ENCODE data around the gene ARHGAP11B.
A peak's percentile ranks its signal among the peaks of the same experiment; 100 is the strongest.
"Not testable (repeated sequence)": the region's sequence is repeated elsewhere in the genome, so short reads cannot be mapped to it uniquely, and the experiment has no call there.

ARHGAP11B gene

DNA sequence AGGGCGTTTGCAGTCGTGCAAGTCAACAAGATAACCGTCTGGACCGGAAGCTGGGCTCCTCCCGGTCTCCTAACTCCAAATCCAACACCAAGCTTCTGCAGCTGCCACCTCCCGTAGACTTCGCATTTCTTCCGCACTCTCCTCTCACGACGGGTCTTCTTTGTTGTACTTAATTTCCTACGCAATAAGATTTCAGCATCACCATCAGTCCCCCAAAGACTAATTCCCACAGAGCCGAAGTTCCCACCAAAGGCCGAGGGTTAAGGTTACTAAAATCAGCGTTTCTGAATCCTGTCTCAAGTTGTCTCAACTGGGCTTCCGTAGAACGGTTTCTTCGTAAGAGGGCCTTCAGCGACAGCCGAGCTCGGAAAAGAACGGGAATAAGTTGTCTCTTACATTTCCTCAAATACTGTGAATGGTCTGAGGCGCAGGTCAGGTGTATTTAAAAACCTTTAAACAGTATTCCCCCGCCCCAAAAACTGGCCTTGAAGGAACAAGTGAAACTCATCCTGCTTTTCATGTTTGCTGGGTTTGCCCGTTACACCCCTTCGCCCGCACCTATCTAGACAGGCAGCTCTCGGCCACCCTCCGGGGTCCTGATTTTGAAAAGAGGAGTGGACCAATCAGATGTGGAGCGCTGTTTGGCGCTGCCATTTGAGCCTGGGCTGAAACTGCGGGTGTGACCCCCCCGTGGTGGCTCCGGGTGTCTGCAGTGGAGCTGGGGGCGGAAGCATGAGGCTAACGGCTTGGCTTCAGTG is at the start of gene ARHGAP11B:
Gene ARHGAP11B, plus strand, starts transcription at position 693 of the 758 bp plus-strand sequence.
- peak within 1 kb of the TSS; percentile 58 for H3K4me3 ChIP-seq (ENCODE audit: low read length)

DNA sequence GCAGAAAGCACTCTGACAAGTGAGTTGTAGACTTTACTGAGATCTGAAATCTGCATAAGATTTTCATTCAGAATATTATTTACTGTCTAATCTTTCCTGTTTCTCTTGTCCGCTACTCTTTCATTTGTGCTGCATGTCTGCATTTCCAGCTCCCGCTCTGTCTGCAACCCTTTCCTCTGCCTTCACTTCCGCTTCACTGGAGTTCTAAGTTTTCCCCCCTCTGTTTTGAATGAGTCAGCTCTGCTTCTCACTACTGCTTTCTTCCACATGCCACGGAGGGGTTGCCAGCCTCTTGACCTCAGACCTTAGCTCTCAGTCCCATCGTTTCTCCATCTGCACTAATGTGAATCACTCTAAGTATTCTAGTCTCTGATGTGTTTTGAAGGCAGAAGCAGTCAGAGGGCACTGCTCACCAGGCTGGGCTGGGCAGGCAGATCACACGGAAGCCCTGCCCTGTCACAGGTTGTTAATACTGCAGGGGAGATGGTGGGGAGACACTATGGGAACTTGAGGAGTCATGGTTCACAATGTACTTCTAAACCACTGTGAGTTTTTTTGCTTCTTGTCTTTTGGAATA is 46.4 kb upstream of the ARHGAP11B start:
- H3K4me3 ChIP-seq (ENCODE audit: low read length) = not testable (repeated sequence)

DNA sequence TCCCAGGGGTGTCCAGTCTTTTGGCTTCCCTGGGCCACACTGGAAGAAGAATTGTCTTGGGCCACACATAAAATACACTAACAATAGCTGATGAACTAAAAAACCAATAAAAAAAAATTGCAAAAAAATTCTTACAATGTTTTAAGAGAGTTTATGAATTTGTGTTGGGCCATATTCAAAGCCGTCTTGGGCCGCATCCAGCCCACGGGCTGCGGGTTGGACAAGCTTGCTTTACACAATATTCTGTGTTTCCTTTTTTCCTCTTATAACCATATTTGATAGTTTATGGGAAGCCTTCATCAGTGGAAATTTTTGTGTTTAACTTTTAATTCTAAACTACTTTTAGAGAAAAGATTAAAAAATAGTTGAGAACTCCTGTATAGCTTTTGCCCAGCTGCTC is 45.2 kb upstream of the ARHGAP11B start:
- H3K4me3 ChIP-seq (ENCODE audit: low read length) = not testable (repeated sequence)

DNA sequence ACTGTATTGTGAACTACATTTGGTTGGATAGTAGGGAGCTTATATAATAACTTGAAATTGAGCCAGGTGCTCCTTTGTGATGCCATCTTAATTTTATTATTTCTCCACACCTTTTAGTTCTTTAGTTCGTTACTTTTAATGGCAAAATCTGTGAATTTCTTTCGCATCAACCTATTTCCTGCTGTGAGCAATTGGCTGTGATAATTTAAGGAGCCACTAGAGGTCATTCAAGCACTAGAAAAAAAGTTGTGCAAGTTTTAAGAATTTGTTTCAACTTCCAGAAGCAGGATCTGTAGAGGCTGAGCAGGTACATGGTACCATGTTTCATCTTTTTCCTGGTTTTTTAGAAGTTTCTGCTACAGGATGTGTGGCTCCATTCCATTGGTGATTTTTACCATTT is 27.0 kb upstream of the ARHGAP11B start:
- H3K4me3 ChIP-seq (ENCODE audit: low read length) = not testable (repeated sequence)

DNA sequence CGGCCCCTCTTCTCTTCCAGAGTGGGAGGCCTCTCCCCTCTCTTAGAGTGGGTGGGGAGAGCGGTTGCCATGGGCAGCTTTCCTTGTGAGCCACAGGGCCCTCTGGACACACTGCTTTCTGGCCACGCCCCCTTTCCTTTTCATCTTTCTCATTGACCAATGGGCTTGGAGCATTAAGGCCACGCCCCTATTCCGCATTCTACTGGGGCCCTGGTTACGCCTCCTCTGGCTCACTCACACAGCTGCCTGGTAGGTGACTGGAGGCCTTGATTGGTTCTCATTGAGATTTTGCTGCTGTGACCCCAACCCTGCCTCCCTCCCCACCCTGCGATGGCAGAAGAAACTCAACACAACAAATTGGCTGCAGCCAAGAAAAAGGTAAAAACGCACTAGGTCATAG is 22.1 kb upstream of the ARHGAP11B start, which contains the start of gene GOLGA8H:
Gene GOLGA8H, plus strand, starts transcription at position 233 of the 400 bp plus-strand sequence. Its CDS starts 98 bp downstream, at position 331.
- not testable (repeated sequence) for H3K4me3 ChIP-seq (ENCODE audit: low read length)

DNA sequence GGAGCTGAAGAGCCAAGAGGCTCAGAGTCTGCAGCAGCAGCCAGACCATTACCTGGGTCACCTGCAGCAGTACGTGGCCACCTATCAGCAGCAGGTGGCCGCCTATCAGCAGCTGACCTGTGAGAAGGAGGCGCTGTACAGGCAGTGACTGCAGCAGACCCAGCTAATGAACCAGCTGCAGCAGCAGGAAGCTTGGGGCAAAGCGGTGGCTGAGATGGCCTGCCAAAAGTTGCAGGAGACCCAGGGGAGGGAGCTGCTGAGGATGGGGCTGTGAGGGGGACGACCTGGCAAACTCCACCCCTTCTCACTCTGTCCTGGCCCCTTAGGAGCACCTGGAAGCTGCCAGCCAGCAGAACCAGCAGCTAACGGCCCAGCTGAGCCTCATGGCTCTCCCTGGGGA is 13.7 kb upstream of the ARHGAP11B start:
- H3K4me3 ChIP-seq (ENCODE audit: low read length) = not testable (repeated sequence)

DNA sequence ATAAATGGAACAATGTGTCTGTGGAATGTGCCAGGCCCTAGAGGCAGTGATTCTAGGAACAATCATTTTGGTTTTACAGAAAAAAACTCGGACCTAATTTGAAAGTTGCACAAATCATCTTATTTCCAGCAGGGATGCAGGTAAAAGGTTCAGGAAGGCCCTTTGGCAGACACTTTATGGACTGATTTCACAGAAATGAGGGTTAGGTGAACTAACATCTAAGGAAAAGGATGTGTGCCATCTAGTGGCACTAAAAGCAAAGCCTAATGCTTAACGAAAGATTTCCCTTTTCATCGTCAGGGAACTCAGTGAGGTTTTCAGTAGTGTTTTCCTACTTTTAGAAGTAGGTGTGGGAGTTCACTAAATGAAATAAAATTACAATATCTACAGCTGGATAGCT is 4.6 kb upstream of the ARHGAP11B start:
- not testable (repeated sequence) for H3K4me3 ChIP-seq (ENCODE audit: low read length)

DNA sequence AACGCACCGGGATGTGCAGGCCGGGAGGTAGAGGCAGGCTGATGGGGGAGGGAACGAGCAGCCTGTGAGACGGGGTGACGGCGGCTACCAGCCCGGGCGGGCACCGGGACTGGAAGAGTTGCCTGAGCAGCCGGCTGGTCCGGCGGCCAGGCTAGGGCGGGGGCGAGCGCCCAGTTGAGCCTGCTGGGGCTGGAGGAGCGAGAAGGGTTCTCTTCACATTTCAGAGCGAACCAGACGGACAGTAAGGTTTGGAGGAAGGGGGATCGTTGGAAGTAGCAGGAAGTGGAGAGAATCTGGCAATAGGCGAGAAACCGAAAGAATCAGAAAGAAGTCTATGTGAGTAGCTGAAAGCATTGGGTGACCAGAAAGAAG is 252 bp downstream of the ARHGAP11B start:
- H3K4me3 ChIP-seq (ENCODE audit: low read length) = peak overlapping the region; percentile 58

DNA sequence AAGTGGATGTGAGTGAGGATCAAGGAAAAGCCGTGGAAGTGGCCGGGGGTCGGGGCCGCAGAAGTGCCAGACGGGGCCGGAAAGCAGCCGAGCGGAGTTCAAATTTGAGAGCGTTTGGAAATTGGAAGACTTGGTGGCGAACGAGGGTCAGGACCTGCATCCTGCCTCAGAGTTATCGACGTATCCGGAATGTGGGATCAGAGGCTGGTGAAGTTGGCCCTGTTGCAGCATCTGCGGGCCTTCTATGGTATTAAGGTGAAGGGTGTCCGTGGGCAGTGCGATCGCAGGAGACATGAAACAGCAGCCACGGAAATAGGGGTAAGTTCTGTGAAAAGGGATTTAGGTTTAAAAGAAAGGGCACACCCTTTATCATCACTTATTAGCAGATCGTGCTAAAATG is 704 bp downstream of the ARHGAP11B start:
- peak overlapping the region; percentile 58 for H3K4me3 ChIP-seq (ENCODE audit: low read length)

DNA sequence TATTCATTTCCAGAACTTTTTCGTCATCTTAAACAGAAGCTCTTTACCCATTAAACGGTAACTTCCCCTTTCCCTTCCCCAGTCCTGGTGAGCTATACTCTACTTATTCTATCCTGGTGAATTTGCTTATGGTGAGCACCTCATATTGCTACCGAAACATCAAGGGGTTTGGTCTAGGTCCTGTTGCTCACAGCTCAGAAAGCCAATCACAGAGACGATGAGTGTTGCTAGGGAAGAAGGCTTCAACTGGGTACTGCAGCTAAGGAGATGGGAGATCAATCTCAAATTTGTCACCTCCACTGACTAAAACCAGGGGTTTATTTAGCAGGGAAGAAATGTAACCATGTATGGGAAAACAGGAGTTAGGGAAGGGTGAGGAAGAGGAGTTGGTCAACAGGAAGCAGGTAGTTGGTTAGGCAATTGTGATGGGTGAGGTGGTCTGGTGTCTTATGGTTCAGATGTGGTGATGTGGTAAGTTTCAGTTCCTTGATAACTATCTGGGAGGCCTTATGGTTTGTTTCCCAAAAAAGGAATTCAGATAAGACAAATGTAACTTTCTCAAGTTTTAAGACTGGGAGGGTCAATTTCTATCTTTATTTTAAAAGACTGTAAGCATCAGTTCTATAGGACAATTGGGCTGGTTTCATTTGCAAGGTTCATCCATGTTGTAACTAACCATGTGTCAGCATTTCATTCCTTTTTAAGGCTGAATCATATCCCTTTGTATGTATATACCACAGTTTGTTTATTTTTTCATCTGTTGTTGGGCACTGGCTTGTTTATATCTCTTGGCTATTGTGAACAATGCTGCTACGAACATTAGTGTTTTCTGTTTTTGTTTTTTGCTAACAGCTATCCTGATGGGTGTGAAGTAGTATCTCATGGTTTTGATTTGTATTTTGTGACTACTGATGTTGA is 24.3 kb downstream of the ARHGAP11B start:
- no peak overlapping the region for H3K4me3 ChIP-seq (ENCODE audit: low read length)
- TF ChIP-seq ZNF274 (IDR thresholded peaks at IDR 0.05; ENCODE audit: low read depth, low read length) = no peak

DNA sequence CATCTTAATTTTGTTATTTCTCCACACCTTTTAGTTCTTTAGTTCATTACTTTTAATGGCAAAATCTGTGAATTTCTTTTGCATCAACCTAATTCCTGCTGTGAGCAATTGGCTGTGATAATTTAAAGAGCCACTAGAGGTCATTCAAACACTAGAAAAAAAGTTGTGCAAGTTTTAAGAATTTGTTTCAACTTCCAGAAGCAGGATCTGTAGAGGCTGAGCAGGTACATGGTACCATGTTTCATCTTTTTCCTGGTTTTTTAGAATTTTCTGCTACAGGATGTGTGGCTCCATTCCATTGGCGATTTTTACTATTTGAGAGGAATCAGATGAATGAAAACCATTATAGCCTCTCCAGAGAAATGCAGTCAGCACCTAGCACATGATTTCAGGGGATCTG is 35.2 kb downstream of the ARHGAP11B start:
- H3K4me3 ChIP-seq (ENCODE audit: low read length) = not testable (repeated sequence)

DNA sequence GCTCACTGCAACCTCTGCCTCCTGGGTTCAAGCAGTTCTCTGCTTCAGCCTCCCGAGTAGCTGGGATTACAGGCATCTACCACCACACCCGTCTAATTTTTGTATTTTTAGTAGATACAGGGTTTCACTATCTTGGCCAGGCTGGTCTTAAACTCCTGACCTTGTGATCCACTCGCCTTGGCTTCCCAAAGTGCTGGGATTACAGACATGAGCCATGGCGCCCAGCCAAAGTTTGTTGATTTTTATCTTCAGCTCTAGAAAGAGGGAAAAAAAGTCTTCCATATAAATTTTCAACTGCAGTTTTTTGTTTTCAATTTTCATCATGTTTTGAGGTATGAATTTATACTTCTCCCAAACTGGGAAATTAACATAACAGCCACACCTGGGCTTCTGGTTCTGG is 43.7 kb downstream of the ARHGAP11B start:
- H3K4me3 ChIP-seq (ENCODE audit: low read length) = not testable (repeated sequence)

DNA sequence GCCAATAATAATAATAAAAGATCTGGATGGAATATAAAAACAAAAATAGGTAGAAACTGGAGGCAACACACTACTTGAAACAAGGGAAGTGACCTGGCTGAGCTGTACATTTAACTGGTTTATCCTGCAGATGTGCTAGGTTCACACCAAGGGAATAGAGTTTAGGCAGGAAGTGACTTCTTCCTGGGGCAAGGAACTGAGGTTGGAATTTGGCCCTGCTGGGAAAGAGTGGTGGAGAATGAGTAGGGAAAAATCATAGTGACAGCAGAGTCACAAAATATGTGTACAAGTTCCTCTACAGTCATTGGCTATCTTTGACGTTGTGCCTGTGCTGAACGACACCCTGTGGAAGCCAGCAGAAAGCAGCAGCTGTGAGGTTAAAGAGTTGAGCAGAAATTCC is 44.1 kb downstream of the ARHGAP11B start:
- no peak overlapping the region for H3K4me3 ChIP-seq (ENCODE audit: low read length)
- TF ChIP-seq ZNF274 (IDR thresholded peaks at IDR 0.05; ENCODE audit: low read depth, low read length) = no peak

DNA sequence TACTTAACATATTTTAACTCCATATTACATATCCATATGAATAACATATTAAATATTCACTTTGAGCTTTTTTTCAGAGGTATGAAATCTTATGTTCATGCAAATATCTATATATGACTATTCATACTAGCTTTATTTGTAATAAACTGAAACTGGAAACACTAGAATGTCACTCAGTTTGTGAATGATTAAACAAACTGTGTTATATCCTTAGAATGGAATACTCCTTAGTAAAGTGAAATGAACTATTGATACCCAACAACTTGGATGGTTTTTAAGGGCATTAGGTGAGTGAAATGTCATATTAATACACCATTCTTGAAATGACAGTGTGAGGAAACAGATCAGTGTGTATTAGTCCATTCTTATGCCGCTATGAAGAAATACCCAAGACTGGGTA is 45.4 kb downstream of the ARHGAP11B start:
- no peak for TF ChIP-seq ZNF274 (IDR thresholded peaks at IDR 0.05; ENCODE audit: low read depth, low read length)
- no peak overlapping the region for H3K4me3 ChIP-seq (ENCODE audit: low read length)

DNA sequence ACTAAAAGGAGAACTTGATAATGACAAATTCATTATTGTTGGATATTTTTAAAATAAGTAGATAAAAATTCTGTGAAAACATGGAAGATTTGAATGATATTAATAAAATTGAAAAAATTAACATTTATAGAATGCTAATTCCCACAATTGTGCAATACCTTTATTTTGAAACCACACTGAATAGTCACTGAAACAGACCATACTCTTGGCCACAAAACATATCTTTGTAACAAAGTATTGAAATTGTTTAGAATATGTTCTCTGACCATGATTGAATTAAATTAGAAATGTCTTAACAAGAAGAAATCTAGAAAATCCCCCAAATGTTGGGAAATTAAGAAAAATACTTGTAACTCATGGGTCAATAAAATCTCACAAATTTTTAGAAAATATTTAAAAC is 49.2 kb downstream of the ARHGAP11B start:
- H3K4me3 ChIP-seq (ENCODE audit: low read length) = no peak overlapping the region

DNA sequence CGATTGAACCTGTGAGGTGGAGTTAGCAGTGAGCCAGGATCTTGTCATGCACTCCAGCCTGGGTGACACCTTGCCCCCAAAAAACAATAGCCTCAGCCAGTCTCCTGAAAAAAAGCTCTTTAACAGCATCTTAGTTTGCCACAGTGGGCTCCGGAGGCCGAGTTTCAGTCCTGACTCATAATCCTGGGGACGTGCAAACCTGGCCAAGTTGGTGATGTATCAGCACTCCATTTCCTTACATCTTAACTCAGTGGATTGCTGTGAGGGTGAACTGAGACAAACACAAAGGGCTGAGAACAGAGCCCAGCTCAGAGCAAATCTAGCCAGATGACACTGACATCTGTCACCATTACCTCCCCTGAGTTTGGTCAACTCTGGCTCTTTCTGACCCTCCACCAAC is 50.0 kb downstream of the ARHGAP11B start:
- H3K4me3 ChIP-seq (ENCODE audit: low read length) = not testable (repeated sequence)

More for the DNA sequence above, 49.2 kb downstream of the ARHGAP11B start:
- no peak for TF ChIP-seq ZNF274 (IDR thresholded peaks at IDR 0.05; ENCODE audit: low read depth, low read length)

DNA sequence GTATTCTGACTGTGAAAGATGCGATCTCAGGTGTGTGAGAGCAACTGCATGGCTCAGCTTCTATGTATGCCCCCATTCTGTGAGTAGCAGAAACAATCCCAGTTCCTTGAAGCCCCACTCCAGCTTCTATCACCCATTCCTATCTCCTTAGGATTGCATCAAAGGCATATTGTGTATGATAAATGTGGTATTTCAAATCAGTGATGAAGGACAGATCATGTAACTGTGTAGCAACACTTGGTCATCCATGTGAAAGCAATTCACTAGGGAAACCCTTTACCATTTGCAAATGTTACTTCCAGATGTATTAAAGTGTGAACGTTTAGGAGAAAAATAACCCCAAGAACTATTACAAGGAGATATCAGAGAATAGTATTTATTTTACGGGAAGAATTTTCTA is 55.1 kb downstream of the ARHGAP11B start:
- H3K4me3 ChIP-seq (ENCODE audit: low read length) = not testable (repeated sequence)

DNA sequence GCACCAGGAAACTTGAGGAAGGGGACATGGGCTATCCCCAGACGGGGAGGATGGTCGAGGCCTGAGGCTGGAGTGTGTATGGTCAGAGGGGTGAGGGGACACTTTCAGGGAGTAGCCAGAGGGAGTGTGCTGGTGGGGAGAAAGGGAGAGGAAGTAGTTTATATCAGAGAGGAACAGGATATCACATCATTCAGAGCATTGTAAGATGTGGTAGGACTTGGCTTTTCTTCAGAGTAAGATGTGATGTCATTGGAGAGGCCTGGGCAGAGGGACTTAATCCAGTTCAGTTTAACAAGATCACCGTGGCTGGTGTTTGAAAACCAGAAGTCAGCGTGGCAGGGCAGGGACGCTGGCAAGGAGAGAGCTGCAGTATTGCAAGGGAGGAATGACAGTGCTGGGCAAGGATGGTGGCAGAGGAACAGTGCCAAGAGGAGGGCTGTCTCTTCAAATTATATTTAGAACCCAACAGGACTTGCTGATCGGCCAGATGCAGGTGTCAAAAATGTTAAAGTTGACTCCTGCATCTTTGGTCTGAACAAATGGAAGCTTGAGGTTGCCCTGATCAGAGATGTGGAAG is 59.9 kb downstream of the ARHGAP11B start:
- H3K4me3 ChIP-seq (ENCODE audit: low read length) = not testable (repeated sequence)

DNA sequence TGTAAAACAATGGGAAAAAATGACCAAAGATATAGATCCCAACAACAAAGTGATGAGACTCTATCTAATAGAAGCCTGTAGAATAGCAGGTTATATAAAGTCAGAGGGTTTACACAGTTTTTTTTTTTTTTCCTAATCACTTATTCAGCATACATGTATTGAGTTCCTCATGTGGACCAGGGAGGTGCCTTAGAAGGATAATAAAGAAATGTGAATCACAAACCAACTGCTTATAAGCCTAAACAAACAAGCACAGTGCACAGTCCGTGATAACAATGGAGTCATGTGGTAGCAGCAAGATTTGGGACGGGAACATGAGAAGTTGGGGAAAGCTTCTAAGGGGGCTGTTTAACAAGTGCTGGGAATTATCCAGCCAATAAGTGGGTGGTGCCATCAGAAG is 60.7 kb downstream of the ARHGAP11B start:
- not testable (repeated sequence) for H3K4me3 ChIP-seq (ENCODE audit: low read length)
